ENCODE data around the gene VGLL2. TPM values are rescaled to one million over a fixed set of nuclear protein-coding genes. Genes with fewer than 3 reads are reported as not detected.

Gene VGLL2
- total and polyA plus RNA-seq, 2 donors (not counting 3 experiments of a cell fraction or from before 2014, with no cell fraction given): not detected

- no TSS peak for BruUV-seq (replicated peaks)
These were observed 3.6 kb downstream of the VGLL2 start for GRCh38 chr6:117268924-117269323.

More at GRCh38 chr6:117268924-117269323, 3.6 kb downstream of the VGLL2 start:
- Histone ChIP-seq H3K27me3 (ENCODE audit: control insufficient read depth in 2 of 2, insufficient read depth in 2 of 2, low read length in 2 of 2) (peaks cover 85 to 92% of the 10 kb centered on the region in 2 experiments), H3K4me3 (replicated peaks in 1 of 3; ENCODE audit: insufficient read depth in 1 of 3, low read depth in 1 of 3, low read length in 3 of 3) (no peak overlapping the region), H2AFZ (ENCODE audit: low read depth, low read length) (no peak overlapping the region), H3K4me1 (ENCODE audit: control insufficient read depth, extremely low read depth, insufficient read depth, low read length) (peaks cover 6% of the 10 kb centered on the region), H3K9me3 (replicated peaks; ENCODE audit: control insufficient read depth, insufficient read depth, low read length) (no peaks in the 10 kb centered on the region), H3K79me2 (ENCODE audit: control insufficient read depth, insufficient read depth, low read length) (no peaks in the 10 kb centered on the region), H3K4me2 (ENCODE audit: insufficient read depth, low read length) (no peak overlapping the region), H4K20me1 (replicated peaks; ENCODE audit: control insufficient read depth, extremely low read depth, insufficient read depth, low read length) (no peaks in the 10 kb centered on the region), H3K36me3 (ENCODE audit: control insufficient read depth in 2 of 2, extremely low read depth in 1 of 2, insufficient read depth in 2 of 2, low read length in 2 of 2) (no peaks in the 10 kb centered on the region), H3K27ac (ENCODE audit: insufficient read depth, low read depth, low read length) (no peak overlapping the region), H3K9ac (replicated peaks; ENCODE audit: extremely low read depth, insufficient read depth, low read length) (no peak overlapping the region), H3K9me1 (replicated peaks; ENCODE audit: control insufficient read depth, extremely low read depth, insufficient read depth, low read length) (no peaks in the 10 kb centered on the region)
- ChIA-PET POLR2A (no interaction called here), CTCF (no interaction called here)
- intact Hi-C loops (cut with micrococcal nuclease): loop anchor here (5.0 kb wide), 1 partner anchor 333 kb away; the partner anchor contains the start of gene GOPC
- TF ChIP-seq POLR2A (IDR thresholded peaks at IDR 0.05; ENCODE audit: low read depth, low read length): no peak
- TF ChIP-seq GATA2 (IDR thresholded peaks at IDR 0.05; ENCODE audit: insufficient read depth, insufficient read length, low read depth, low read length): no peak
- no peak for TF ChIP-seq MAX (IDR thresholded peaks at IDR 0.05; ENCODE audit: insufficient read depth, insufficient read length)
- no peak for TF ChIP-seq FOS (IDR thresholded peaks at IDR 0.05; ENCODE audit: borderline replicate concordance, insufficient read depth, low read length)
- TF ChIP-seq CTCF (IDR thresholded peaks at IDR 0.05; ENCODE audit: extremely low read depth in 1 of 2, insufficient read depth in 1 of 2, low read depth in 1 of 2, low read length in 2 of 2): no peak
- no peak for TF ChIP-seq EZH2 (IDR thresholded peaks at IDR 0.05; ENCODE audit: borderline replicate concordance, low read depth, low read length, severe bottlenecking)
- TF ChIP-seq MYC (IDR thresholded peaks at IDR 0.05; ENCODE audit: low read depth, low read length): no peak
- TF ChIP-seq POLR2AphosphoS5 (IDR thresholded peaks at IDR 0.05; ENCODE audit: insufficient read depth, low read depth, low read length): no peak
- no peak for TF ChIP-seq JUN (IDR thresholded peaks at IDR 0.05; ENCODE audit: borderline replicate concordance, insufficient read depth, insufficient read length, low read depth)
- dilution Hi-C loops (cut with MboI; ENCODE audit: extremely low pct_ligation_motif_present, low sequenced_read_pairs): no loop called here
- FAIRE-seq: no peak
- no peak for DNase-seq (ENCODE audit: low read depth, low spot score)
